PFSK-1 (cell line): ENCODE results near the gene SREBF1.

Experiments
- FOXP2 ChIP-seq: optimal IDR thresholded peaks from 2 replicates; pipeline ENCODE3; 2011; ENCODE audit warnings: borderline replicate concordance, control low read depth, inconsistent platforms; ENCODE audit not compliant: insufficient read depth; ENCODE audit errors: extremely low read length, extremely low read depth
- POLR2AphosphoS5 ChIP-seq: IDR thresholded peaks from 2 replicates; pipeline ENCODE4 v1.6.1; 2012; ENCODE audit warnings: low read depth, mild to moderate bottlenecking, control low read depth, low read length, moderate library complexity
- REST ChIP-seq, 2 experiments: IDR thresholded peaks; 2 replicates each; pipeline versions ENCODE4 v1.6.1 to v1.8.0; 2011 to 2012; ENCODE audit warnings: low read depth in 2 of 2, low read length in 2 of 2, control low read depth in 1 of 2, inconsistent platforms in 1 of 2, mild to moderate bottlenecking in 1 of 2, moderate library complexity in 1 of 2; ENCODE audit not compliant: insufficient read depth in 1 of 2
- SIN3A ChIP-seq: IDR thresholded peaks from 2 replicates; pipeline ENCODE4 v1.6.1; 2012; ENCODE audit warnings: mild to moderate bottlenecking, low read length, moderate library complexity, borderline replicate concordance; ENCODE audit not compliant: insufficient read depth
- TAF1 ChIP-seq: IDR thresholded peaks from 2 replicates; pipeline ENCODE4 v1.6.1; 2012; ENCODE audit warnings: low read length, control low read depth, borderline replicate concordance; ENCODE audit not compliant: insufficient read depth

Gene SREBF1

GRCh38 chr17:17774009-17774881 is 62.5 kb downstream of the SREBF1 start:
- TF ChIP-seq REST (IDR thresholded peaks at IDR 0.05; ENCODE audit: insufficient read depth in 1 of 2, low read depth in 2 of 2, low read length in 2 of 2): no peak
- TF ChIP-seq TAF1: no peak
- no peak for TF ChIP-seq POLR2AphosphoS5
- TF ChIP-seq FOXP2: no peak
- TF ChIP-seq SIN3A: no peak

- TF ChIP-seq SIN3A (no peak), REST (IDR thresholded peaks at IDR 0.05; ENCODE audit: insufficient read depth in 1 of 2, low read depth in 2 of 2, low read length in 2 of 2) (no peak), POLR2AphosphoS5 (no peak), FOXP2 (no peak)
These were observed 64.6 kb downstream of the SREBF1 start for GRCh38 chr17:17772231-17772630.

- TF ChIP-seq SIN3A (no peak), REST (IDR thresholded peaks at IDR 0.05; ENCODE audit: insufficient read depth in 1 of 2, low read depth in 2 of 2, low read length in 2 of 2) (no peak), FOXP2 (no peak), TAF1 (no peak), POLR2AphosphoS5 (no peak)
These were observed 65.1 kb downstream of the SREBF1 start for GRCh38 chr17:17771498-17772201.

- TF ChIP-seq POLR2AphosphoS5: no peak
- no peak for TF ChIP-seq FOXP2
- no peak for TF ChIP-seq REST (IDR thresholded peaks at IDR 0.05; ENCODE audit: insufficient read depth in 1 of 2, low read depth in 2 of 2, low read length in 2 of 2)
- TF ChIP-seq TAF1: no peak
- no peak for TF ChIP-seq SIN3A
These were observed 66.1 kb downstream of the SREBF1 start for GRCh38 chr17:17770632-17771044.
